Endothelial cell of umbilical vein (primary cell): ENCODE results near the gene WDR72. TPM values are rescaled to one million over a fixed set of nuclear protein-coding genes. Genes with fewer than 3 reads are reported as not detected.

Experiments
- Bru-seq: library from RNA; stranded (reverse); fragments of 400-500 nt; gene quantifications from one replicate; lab custom pipeline; 2021; lab: Mats Ljungman, UMichigan
- BruChase-seq, 2 experiments: library from RNA; stranded (reverse); fragments of 400-500 nt; gene quantifications; one replicate each; lab custom pipeline; 2021; lab: Mats Ljungman, UMichigan
- BruUV-seq: library from RNA; stranded (reverse); fragments of 400-500 nt; replicated peaks from 2 replicates; lab custom pipeline; 2021; lab: Mats Ljungman, UMichigan
- CTCF ChIA-PET: fragments of 300-600, 350-600 bp; sonication (Branson Sonifier 250); formaldehyde crosslinking; loops from one replicate; lab custom pipeline; 2021; ENCODE audit warnings: antibody characterized with exemption, inconsistent platforms; lab: Charles Lee
- POLR2A ChIA-PET: fragments of 300-600, 350-600 bp; sonication (Branson Sonifier 250); formaldehyde crosslinking; loops from one replicate; lab custom pipeline; 2021; ENCODE audit warnings: antibody characterized with exemption, inconsistent platforms; lab: Charles Lee
- DNase-seq: peaks from one replicate; pipeline ENCODE4 v3.0.0-alpha.2; 2011; ENCODE audit warnings: low read depth, low spot score
- FAIRE-seq: peaks from 2 replicates; lab custom pipeline; 2011; peaks lifted over from hg19 to GRCh38; lab: Jason Lieb, UNC
- H2AFZ ChIP-seq: 2 replicates; pipeline ENCODE4 v1.6.0; 2012; ENCODE audit warnings: low read depth, low read length, control low read depth, inconsistent platforms
- H3K27ac ChIP-seq: 2 replicates; pipeline ENCODE4 v1.5.1; 2011; ENCODE audit warnings: low read depth, mild to moderate bottlenecking, control low read depth, low read length, moderate library complexity; ENCODE audit not compliant: insufficient read depth
- H3K27me3 ChIP-seq, 2 experiments: 2 replicates each; pipeline versions ENCODE4 v1.6.0 to v1.6.1; 2011; ENCODE audit warnings: low read length in 2 of 2, mixed read lengths in 1 of 2; ENCODE audit not compliant: control insufficient read depth in 2 of 2, insufficient read depth in 2 of 2
- H3K36me3 ChIP-seq, 2 experiments: 2 replicates in 1 of 2; 3 replicates in 1 of 2; pipeline ENCODE4 v1.5.1; 2011; ENCODE audit warnings: low read length in 2 of 2, mild to moderate bottlenecking in 1 of 2, moderate library complexity in 1 of 2; ENCODE audit not compliant: control insufficient read depth in 2 of 2, insufficient read depth in 2 of 2; ENCODE audit errors: extremely low read depth in 1 of 2
- H3K4me1 ChIP-seq: 3 replicates; pipeline ENCODE4 v1.5.1; 2011; ENCODE audit warnings: mild to moderate bottlenecking, low read length; ENCODE audit not compliant: control insufficient read depth, insufficient read depth; ENCODE audit errors: extremely low read depth
- H3K4me2 ChIP-seq: 2 replicates; pipeline ENCODE4 v1.6.1; 2011; ENCODE audit warnings: low read length, control low read depth, mixed read lengths; ENCODE audit not compliant: insufficient read depth
- H3K4me3 ChIP-seq, 3 experiments: fragments of 200-600 bp in 1 of 3; sonication (generic), shearing (Covaris generic) in 1 of 3; replicated peaks in 1 of 3; 2 replicates each; pipeline ENCODE4 v1.5.1; 2011 to 2016; ENCODE audit warnings: control low read depth in 3 of 3, low read length in 3 of 3, mild to moderate bottlenecking in 2 of 3, inconsistent platforms in 1 of 3, low read depth in 1 of 3, moderate library complexity in 1 of 3; ENCODE audit not compliant: insufficient read depth in 1 of 3
- H3K79me2 ChIP-seq: 2 replicates; pipeline ENCODE4 v1.6.0; 2012; ENCODE audit warnings: low read length, inconsistent platforms; ENCODE audit not compliant: control insufficient read depth, insufficient read depth
- H3K9ac ChIP-seq: replicated peaks from 2 replicates; pipeline ENCODE3; 2011; ENCODE audit warnings: low read length, control low read depth; ENCODE audit not compliant: insufficient read depth; ENCODE audit errors: extremely low read depth
- H3K9me1 ChIP-seq: replicated peaks from 3 replicates; pipeline ENCODE4 v1.6.0; 2011; ENCODE audit warnings: mild to moderate bottlenecking, low read length; ENCODE audit not compliant: control insufficient read depth, insufficient read depth; ENCODE audit errors: extremely low read depth
- H3K9me3 ChIP-seq: replicated peaks from 2 replicates; pipeline ENCODE4 v1.5.1; 2012; ENCODE audit warnings: low read length, inconsistent platforms; ENCODE audit not compliant: control insufficient read depth, insufficient read depth
- H4K20me1 ChIP-seq: replicated peaks from 2 replicates; pipeline ENCODE3; 2011; ENCODE audit warnings: mild to moderate bottlenecking, low read length; ENCODE audit not compliant: control insufficient read depth, insufficient read depth; ENCODE audit errors: extremely low read depth
- CTCF ChIP-seq, 2 donors: IDR thresholded peaks; 1 replicate in 1 of 2; 2 replicates in 1 of 2; pipeline ENCODE4 v1.5.1; 2011; ENCODE audit warnings: low read length in 2 of 2, mild to moderate bottlenecking in 2 of 2, moderate library complexity in 2 of 2, control low read depth in 1 of 2, inconsistent platforms in 1 of 2, low read depth in 1 of 2; ENCODE audit not compliant: insufficient read depth in 1 of 2; ENCODE audit errors: extremely low read depth in 1 of 2
- EZH2 ChIP-seq: IDR thresholded peaks from 2 replicates; pipeline ENCODE4 v1.6.1; 2012; ENCODE audit warnings: borderline replicate concordance, low read depth, mild to moderate bottlenecking, moderate library complexity, low read length, inconsistent platforms; ENCODE audit not compliant: severe bottlenecking
- POLR2A ChIP-seq: IDR thresholded peaks from 2 replicates; pipeline ENCODE4 v1.6.1; 2012; ENCODE audit warnings: low read depth, mild to moderate bottlenecking, control low read depth, low read length
- dilution Hi-C: fragments of 300-500 bp; cut with MboI; formaldehyde crosslinking; loops from one replicate; pipeline ENCODE4 v1.15.0; 2019; ENCODE audit warnings: low sequenced_read_pairs; ENCODE audit not compliant: extremely low pct_ligation_motif_present
- intact Hi-C: fragments of 100-400 bp; cut with micrococcal nuclease; formaldehyde crosslinking; loops from one replicate; pipeline ENCODE4 v1.10.0; 2022
- long read RNA-seq: library from polyadenylated mRNA; stranded (forward); transcript quantifications from one replicate; pipeline ENCODE4 v2.0.0, GENCODE V29; 2021
- polyA minus RNA-seq, 3 experiments: library from RNA; depleted of rRNA, polyadenylated mRNA; stranded (reverse); fragments of >200 nt; gene quantifications; 1 replicate in 1 of 3; 2 replicates in 2 of 3; pipeline ENCODE4 v1.2.3, GENCODE V29; 2011
- polyA plus RNA-seq, 4 experiments: library from polyadenylated mRNA; depleted of rRNA in 3 of 4; stranded (reverse) in 3 of 4; unstranded in 1 of 4; fragments of >200 nt; gene quantifications; 2 replicates each; pipeline versions ENCODE4 v1.2.1 to v1.2.3, GENCODE V29; 2011 to 2012; ENCODE audit warnings: missing spikeins in 1 of 4
- total RNA-seq: library from RNA; stranded (reverse); gene quantifications from 2 replicates; pipeline ENCODE4 v1.2.3, GENCODE V29; 2021

WDR72 gene
- total RNA-seq: not detected in 2 replicates
- not detected in 2 replicates for polyA plus RNA-seq
- polyA plus RNA-seq (2011; cell fraction: cytosol; rRNA removed): 0.01 TPM in 1 of 2 replicates, not detected in the other
- not detected in 2 replicates for polyA plus RNA-seq (2011; cell fraction: nucleus; rRNA removed)
- 0.05 TPM in 1 of 2 replicates, not detected in the other for polyA plus RNA-seq (2012)
- polyA minus RNA-seq: not detected in 2 replicates
- polyA minus RNA-seq (2011; cell fraction: cytosol; rRNA and poly(A)+ RNA removed): not detected
- not detected in 2 replicates for polyA minus RNA-seq (2011; cell fraction: nucleus; rRNA and poly(A)+ RNA removed)
- percentile 8 among the genes with signal in this experiment for Bru-seq, nascent RNA
- percentile 6 among the genes with signal in this experiment for BruChase-seq, experiment 1, labeled RNA remaining after a 6-hour chase
- BruChase-seq, experiment 2, labeled RNA remaining after a 2-hour chase: percentile 3 among the genes with signal in this experiment
- long read RNA-seq: 0 reads

GRCh38 chr15:53759411-53759931 is at the start of gene WDR72:
Gene WDR72 (minus strand): TSS chr15:53759663. CDS start chr15:53733149, 26,514 bp downstream.
- Histone ChIP-seq H3K4me3 (no peak within 1 kb of the TSS), H3K9ac (no peak within 1 kb of the TSS), H3K27me3 (peaks cover 8% of the 10 kb centered on the region in 2 experiments), H3K27ac (no peak within 1 kb of the TSS), H2AFZ (no peak within 1 kb of the TSS), H3K9me3 (no peaks in the 10 kb centered on the region), H3K9me1 (no peaks in the 10 kb centered on the region), H3K36me3 (no peaks in the 10 kb centered on the region), H3K4me1 (no peaks in the 10 kb centered on the region), H3K4me2 (no peak within 1 kb of the TSS), H3K79me2 (no peaks in the 10 kb centered on the region), H4K20me1 (no peaks in the 10 kb centered on the region)
- intact Hi-C loops (no loop called here), dilution Hi-C loops (no loop called here)
- TF ChIP-seq EZH2 (peak; percentile 7), POLR2A (no peak)
- no TSS peak for BruUV-seq
- ChIA-PET CTCF (no interaction called here), POLR2A (no interaction called here)
- no peak for DNase-seq
- no peak for FAIRE-seq

- dilution Hi-C loops (no loop called here), intact Hi-C loops (loop anchor here (5.0 kb wide), 1 partner anchor 1299 kb away; no protein-coding TSS in a partner anchor)
- FAIRE-seq (no peak), DNase-seq (peak; percentile 7)
- no peaks in the 10 kb centered on the region for H3K79me2 ChIP-seq
- no peaks in the 10 kb centered on the region for H3K9me1 ChIP-seq
- no peak overlapping the region for H3K4me2 ChIP-seq
- H2AFZ ChIP-seq: no peak overlapping the region
- no peaks in the 10 kb centered on the region for H3K9me3 ChIP-seq
- TF ChIP-seq POLR2A (no peak), CTCF (IDR thresholded peaks at IDR 0.05; ENCODE audit: extremely low read depth in 1 of 2, insufficient read depth in 1 of 2, low read depth in 1 of 2, low read length in 2 of 2) (peak; percentile 18 to 25)
- no peak overlapping the region for H3K9ac ChIP-seq
- ChIA-PET POLR2A (no interaction called here), CTCF (no interaction called here)
- H4K20me1 ChIP-seq: no peaks in the 10 kb centered on the region
- BruUV-seq: no TSS peak
- no peak overlapping the region for H3K4me3 ChIP-seq
- no peak overlapping the region for H3K27ac ChIP-seq
- no peaks in the 10 kb centered on the region for H3K36me3 ChIP-seq
- no peaks in the 10 kb centered on the region for H3K27me3 ChIP-seq
- no peaks in the 10 kb centered on the region for H3K4me1 ChIP-seq
Observed at GRCh38 chr15:53808058-53808706, 48.7 kb upstream of the WDR72 start.
